Stimulated activated CD4-positive, alpha-beta T cell treated with anti-CD3 and anti-CD28 coated beads, Interleukin-1b, Interleukin-23, amount 100 ng/mL, for 4 hours (primary cell): ENCODE results near the gene RLN1.
"Not testable (repeated sequence)": the region's sequence is repeated elsewhere in the genome, so short reads cannot be mapped to it uniquely, and the experiment has no call there.

Experiments
- DNase-seq, 2 donors: peaks; one replicate each; pipeline ENCODE4 v3.0.0-alpha.2; 2020; ENCODE audit warnings: low read depth in 2 of 2

The RLN1 gene, protein sequence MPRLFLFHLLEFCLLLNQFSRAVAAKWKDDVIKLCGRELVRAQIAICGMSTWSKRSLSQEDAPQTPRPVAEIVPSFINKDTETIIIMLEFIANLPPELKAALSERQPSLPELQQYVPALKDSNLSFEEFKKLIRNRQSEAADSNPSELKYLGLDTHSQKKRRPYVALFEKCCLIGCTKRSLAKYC

DNA sequence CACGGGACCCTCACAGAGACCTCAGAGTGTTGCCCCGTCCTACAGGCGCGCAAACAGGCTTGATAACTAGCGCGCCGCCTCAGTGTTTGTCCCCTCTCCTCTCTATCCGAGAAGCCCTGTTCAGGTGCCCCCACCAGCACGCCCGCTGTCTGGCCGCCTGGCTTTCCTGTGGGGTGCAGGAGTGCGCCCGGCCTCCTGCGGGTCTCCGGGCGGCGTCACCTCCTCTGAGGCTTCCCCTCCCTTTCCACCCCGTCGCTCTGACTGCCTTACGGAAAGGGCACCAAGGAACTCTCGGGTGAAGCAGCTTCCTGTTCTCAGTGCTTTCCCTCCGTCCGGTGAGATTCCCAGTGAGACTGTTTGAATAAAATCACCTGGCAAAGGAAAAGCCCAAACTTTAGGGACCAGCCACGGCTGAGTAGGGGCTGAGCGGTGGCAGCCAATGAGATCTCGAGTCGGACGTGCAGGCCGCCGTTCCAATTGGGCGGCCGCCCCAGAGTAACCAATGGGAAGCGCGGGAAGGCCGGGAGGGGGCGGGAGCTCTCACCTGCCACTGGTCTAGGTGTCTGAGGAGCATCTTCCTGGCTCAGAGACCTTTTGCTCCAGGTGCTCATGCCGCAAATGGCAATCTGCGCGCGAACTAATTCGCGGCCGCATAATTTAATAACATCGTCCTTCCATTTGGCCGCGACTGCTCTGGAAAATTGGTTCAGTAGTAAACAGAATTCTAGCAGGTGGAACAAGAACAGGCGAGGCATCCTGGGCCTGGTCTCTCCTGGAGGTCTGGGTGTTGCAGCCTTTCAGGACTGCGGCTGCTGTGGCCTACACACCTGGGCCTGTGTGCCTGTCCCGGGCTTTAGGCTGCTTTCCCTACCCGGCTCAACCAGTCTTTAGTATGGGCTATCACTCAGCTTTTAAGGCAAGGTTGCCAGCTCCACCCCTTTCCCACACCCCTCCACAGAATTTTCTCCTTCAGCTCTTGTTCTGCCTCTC, at the start of gene RLN1:
Gene RLN1, minus strand, starts transcription at position 885 of the 990 bp plus-strand sequence. Its CDS starts 130 bp downstream, at position 755.
- peak in 1 of 2 donors; percentile 6 for DNase-seq

DNA sequence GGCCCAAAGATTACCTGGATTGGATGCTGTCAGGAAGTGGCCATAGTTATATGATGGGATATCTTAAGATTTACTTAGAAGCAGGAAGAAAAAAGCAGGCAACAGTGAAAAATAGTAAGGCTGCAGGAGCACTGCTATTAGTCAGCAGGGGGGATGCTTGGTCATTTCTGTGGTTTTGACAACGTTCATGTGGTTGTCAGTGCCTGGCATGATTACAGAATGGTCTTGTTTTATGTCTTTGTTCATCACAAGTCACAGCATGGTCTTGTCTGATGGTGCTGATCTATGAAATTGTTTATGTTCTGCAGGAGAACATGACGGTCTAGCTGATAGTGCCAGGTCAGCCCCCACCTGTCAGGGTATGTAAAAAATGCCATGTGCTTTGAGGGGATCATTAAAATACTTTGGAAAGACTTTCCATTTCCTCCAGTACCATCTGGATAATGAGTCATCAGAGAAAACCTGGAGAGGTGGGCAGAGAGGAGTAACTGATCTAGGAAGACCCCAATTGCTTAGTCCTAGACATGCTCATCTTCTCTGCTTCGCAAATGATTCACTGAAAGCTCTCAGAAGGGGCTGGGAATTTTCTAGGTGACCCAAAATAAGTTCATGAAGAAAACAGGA, 49.5 kb upstream of the RLN1 start:
- no peak for DNase-seq

DNA sequence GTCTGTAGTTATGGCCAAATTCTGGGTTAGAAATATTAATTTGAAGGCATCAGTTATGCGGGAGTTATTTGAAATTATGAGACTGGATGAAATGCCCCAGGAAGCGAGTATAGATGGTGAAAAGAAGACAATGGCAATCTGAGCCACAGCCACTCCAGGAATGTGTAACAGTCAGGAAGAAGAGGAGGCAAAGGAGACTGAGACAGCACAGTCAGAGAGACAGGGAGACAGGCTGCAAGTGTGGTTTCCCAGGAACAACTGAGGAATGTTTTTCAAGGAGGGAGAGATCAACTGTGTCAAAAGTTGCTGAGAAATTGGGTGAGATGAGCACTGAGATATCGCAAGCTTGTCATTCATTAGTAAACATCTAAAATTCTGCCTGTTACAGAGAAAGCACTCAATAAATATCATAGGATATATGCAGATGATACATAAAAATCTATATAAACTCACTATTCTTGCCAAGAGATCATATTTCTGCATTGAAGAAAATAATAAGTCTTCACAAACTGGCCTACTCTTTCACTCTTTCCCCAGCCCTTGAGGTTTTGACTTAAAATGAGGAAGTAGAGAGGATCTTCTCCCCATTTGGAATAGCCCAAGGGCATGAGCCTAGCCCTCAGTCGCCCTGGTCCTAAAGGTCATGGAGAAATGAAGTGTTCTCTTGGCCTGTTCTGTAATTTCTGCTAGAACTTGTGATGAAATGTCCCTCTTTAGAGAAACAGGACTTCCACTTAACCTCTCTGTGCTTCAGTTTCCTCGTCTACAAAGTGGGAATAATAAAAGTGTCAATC, 48.5 kb upstream of the RLN1 start:
- DNase-seq = no peak

DNA sequence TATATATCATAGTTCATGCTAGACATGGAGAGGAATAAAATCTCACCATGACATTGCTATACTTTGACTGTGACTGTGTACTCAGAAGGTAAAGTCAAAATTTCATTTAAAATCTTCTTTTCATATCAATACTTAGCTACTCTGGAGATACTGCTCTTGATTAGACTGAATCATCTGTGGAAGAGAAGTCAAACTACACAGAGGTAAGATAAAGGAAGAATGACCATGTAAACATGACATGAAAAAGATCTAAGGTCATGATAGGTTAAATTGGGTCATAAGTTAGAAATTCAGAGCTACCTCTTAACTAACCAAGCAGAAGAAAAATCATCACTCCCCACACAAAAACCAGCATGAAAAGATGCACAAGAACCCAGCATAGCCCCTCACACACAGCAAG, 44.8 kb upstream of the RLN1 start:
- DNase-seq = no peak

DNA sequence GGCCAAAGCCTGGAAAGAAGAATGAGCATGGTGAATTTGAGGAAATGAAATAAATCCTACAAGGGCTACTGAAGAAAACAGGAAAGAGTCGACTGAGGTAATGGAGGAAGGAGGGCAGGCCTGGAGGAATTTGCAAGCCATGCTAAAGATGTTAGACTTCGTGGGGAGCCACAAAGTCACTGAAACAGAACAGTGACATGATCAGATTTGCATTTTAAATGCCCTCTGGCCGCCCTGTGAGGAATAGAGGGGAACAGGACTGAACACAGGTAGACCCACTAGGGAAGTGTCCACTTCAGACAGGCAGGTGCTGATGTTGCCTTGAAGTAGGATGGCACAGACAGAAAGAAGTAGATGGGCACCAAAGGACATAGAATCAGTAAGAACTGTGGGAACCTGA, 42.8 kb upstream of the RLN1 start:
- DNase-seq = no peak

DNA sequence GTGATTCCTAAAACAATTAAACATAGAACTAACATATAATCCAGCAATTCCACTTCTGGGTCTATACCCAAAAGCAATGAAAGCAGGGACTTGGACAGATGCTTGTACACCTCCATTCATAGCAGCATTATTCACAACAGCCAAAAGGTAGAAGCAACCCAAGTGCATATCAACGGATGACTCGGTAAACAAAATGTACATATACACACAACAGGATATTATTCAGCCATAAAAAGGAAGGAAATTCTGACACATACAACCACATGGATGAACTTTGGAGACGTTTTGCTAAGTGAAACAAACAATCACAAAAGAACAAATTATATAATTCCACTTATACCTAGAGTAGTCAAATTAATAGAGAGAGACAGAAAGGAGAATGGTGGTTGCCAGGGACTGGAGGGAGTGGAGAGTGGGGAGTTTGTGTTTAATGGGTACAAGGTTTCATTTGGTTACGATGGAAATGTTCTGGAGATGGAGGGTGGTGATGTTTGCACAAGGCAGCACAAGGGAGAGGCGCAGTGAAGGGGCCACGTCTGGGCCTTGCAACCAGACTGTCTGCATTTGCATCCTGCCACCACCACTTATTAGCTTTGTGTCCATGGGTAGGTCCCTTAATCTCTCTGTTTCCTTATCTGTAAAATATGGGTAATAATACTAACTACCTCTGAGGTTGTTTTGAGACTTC, 36.3 kb upstream of the RLN1 start:
- DNase-seq = no peak

DNA sequence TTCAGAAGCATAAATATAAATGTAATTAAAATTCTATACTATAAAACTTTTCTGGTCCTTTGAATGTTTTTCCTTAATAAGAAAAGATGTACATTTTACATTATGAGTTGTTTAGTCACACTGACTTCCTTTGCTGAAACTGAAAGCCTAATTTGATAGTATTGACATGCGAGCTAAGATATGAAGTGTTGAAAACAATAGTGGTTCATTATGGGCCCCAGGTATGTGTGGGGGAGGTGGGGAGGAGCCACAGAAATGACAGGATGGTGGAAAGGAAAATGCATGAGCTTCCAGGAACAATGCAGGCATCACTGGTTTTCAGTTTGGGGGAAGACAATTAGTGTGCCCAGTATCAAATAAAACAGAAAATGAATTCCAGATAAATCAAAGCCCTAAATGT, 35.4 kb upstream of the RLN1 start:
- no peak for DNase-seq

DNA sequence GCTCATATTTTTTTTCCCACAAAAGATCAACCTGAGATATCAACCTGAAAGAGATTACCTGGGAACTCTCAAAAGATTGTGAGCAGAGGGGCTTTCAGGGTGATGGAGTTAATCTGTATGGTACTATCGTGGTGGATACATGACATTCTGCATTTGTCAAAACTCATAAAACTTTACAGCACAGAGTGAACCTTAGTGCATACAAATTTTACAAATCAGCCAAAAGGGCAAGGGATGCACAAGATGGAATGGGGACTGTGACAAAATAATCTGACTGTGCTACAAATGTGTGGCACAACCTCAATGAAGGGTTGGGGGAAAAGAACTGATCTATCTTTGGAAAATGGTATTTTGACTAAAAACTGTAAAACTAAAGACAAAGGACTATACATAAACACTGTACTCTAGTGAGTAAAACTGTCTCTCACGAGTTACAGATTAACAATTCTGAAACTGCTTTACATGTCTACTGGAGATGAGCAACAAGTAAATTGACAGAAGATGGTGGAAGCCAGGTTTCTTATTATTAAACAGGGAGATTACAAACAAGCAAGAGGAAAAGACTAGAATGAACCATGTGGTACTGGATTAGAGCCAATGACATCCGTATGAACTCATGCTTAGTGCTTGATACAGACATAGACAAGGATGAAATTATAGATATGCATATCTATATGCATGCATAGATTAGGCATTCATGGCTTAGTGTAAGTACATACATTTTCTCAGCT, 24.8 kb upstream of the RLN1 start:
- DNase-seq = no peak

DNA sequence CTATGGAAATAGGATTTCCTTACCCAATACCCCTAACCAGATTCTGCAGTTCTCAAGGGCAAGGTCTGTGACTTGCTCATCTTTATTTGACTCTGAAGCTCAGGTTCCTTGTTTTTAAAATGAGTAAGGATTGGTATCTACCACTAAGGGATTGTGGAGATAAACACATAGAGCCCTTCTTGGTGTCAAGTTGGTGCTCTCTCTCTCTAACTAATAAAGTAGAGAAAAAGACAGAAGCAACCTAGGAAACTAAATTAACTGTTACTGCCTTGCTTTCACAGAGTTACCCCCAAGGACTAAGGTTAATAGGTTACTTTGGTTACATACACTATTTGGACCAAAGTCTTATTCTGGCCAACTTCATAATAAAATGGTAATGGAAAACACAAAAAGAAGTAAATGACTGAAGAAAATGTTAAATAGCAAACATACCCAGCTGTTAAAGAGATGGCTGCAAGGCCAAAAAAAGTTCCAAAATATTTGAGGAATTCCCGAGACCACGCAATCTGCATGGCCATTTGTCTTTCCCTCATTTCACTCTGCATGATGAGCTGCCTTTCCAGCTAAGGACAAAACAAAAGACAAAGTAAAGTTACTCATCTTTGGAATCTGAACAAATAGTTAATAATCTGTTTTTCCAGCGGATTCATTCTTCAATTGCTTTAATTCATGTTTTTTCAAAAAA, 21.8 kb upstream of the RLN1 start:
- DNase-seq = no peak

DNA sequence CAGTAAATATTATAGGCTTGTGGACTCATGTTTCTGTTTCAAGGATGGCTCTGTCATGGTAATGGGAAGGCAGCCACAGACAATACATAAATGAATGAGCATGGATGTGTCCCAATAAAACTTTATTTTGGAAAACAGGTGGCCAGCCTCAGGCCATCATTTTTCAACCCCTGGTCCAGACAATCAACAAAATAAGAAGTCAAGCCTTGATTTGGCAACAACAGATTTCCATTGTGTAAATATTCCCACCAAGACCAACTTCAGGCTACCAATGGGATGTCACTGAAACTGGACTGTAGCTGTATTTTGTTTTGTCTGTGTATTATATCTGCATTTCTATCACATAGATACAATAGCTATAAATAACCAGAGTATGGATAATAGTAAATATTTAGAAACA, 20.7 kb upstream of the RLN1 start:
- no peak for DNase-seq

DNA sequence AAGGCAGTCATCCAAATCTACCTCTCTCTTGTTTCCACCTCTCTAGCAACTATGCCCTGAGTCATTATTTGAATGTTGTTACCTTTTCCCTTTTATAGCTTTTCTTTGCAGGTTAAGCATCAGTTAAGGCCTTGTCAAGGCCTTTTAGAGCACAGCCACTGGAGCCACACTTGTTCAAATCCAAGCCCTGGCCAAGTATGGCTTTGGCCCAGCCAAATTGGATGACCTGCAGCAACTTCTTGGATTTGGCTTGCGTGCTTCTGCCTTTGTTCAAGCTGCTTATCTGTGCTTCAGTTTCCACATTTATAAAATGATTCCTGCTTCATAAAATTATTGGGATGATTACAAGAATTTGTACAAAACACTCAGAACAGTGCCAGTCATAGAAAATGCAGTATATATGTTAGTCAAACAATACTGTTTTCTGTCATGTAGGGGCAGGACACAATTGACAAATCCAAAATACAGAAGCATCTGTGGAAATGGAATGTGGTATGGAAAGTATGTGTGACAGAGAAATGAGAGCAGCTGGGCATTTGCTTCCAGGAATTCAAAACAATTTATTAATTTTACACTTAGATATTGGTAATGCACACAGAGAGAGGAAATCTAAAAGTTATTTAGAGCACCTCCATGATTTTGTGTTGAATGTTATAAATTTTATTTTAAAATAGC, 17.9 kb upstream of the RLN1 start:
- no peak for DNase-seq

DNA sequence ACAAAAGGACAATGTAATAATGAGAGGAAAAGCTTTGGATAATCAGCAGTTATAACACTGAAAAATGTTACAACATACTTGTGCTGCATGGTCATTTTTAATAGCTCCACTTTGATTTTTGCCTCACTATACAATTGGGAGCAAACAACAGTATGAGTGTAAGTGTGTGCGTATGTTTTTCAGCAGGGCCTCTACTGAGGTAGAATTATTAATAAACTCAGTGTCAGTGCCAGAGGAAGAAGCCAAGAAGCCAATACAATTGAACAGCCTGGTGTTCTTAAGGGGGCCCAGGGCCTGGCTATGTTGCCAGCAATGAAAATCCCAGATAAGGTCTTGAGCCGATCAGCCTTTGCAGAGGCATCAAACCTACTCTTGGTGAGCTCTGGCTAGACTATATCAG, 16.1 kb upstream of the RLN1 start:
- DNase-seq = no peak

DNA sequence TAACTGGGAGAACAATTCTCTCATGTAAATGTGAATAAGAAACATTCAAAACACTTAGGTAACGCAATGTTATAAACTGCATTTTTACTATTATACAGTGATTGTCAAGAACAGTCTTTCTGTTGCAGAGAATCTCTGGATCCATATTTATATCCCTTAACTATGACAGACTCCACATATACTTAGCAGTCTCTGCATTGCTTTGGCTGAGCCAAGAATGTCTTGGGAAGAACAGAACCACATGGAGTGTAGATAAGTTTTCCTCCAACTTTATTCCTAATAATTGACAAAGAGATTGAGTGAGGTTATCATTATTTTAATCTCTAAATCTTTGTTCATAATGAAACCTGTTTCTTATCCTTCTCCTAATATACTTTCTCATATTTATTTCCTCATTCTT, 15.6 kb upstream of the RLN1 start:
- DNase-seq = no peak

DNA sequence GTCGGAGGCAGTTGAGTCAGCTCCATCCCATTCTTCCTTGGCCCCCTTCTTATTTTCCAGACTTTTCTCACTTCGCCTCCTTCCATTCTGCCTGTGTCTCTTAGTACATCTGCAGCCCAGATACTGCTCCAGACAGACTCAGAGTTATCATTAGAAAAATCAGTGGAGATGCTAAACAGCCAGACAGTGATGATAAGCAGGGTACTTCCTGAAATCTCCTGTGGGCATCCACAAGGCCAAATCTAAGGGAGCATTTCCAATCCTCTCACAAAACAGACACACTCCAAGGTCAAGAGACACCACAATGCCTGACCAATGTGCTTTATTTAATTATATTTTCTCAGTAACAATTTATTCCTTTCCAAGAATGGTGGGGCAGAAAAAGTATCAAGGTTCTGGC, 14.5 kb upstream of the RLN1 start:
- DNase-seq = no peak

DNA sequence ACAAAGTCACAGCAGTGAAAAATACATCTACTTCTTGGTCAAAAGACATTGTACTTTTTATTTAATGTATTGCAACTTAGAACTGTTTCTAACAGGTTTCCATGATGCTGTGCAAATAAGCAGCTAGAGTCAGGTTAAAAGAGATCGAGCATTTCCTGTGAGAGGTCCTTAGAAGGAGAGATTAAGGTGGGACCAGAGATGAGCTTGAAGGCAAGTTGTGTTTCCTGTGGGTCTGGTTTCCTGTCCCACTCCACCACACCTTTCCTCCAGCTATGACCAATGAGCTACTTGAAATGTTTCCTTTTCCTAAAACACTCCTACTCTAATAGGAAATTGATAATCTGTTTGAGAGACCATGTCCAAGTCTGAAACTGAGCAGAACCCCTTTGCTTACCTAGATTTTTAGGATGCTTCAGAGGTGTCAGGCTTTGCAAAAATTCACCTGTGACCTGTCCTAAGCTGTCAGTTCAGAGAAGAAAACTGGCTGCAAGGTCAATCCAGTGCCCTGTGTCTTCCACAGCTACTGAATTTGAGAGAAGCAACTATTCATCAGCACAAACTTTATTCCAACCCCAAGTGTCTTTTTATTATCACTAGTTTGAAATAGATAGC, 13.1 kb upstream of the RLN1 start:
- peak in 1 of 2 donors; percentile 3 for DNase-seq

DNA sequence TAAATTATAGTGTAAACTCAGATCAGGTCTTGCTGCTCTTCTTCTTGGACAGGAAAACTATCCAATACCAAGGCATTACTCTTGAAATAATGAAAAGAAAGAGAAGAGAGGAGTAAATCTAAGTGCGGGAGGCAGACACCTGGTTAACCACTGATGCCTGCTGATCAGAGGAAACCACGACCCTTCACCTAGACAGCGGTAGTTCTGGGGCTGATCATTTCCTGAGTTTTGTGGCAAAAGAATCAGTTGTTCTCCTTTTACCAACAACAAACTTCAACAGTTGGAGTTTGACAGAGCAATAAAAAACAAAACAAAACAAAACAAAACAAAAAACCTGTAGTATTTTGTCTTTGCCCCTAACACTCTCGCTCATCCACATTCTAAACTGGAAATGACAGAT, 3.0 kb downstream of the RLN1 start:
- no peak for DNase-seq

DNA sequence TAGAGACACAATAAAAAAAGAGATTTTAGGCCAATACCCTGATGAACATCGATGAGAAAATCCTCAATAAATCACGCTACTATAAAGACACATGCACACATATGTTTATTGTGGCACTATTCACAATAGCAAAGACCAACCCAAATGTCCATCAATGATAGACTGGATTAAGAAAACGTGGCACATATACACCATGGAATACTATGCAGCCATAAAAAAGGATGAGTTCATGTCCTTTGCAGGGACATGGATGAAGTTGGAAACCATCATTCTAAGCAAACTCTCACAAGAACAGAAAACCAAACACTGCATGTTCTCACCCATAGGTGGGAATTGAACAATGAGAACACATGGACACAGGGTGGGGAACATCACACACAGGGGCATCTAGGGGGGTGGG, 8.4 kb downstream of the RLN1 start:
- DNase-seq = not testable (repeated sequence)

DNA sequence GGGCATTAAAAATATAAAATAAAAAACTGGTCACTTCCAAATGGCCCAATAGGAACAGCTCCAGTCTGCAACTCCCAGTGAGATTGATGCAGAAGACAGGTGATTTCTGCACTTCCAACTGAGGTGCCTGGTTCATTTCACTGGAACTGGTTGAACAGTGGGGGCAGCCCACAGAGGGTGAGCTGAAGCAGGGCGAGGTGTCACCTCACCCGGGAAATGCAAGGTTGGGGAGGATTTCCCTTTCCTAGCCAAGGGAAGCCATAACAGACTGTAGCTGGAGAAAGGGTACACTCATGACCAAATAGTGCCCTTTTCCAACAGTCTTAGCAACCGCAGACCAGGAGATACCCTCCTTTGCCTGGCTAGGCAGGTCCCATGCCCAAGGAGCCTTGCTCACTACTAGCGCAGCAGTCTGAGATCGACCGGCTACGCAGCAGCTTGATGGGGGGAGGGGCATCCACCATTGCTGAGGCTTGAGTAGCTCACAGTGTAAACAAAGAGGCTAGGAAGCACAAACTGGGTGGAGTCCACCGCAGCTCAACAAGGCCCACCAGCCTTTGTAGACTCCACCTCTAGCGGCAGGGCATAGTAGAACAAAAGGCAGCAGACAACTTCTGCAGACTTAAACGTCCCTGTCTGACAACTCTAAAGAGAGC, 12.7 kb downstream of the RLN1 start:
- no peak for DNase-seq

DNA sequence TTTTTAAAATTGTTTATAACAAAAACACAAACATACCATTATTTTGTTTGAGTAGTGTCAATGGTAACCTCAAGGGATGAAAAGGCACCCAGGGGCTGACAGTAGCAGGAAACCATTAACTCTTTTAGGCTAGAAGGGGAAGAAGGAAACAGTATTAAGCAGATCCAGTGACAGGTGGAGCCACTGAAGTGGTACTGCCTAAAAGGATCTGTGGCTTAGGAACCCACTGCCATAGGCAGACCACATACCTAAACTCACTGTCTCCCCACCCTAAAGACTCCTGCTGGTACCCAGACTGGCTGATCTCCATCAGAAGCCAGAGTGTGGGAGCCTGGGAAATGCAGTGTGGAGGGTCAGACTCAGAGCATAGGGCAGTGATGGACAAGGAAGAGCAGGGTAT, 13.5 kb downstream of the RLN1 start:
- DNase-seq = no peak
